Stimulated activated CD8-positive, alpha-beta memory T cell treated with anti-CD3 and anti-CD28 coated beads, Interleukin-4, amount 100 ng/mL, for 24 hours (primary cell): Measurements from ENCODE around the gene NOPCHAP1.
"Not testable (repeated sequence)": the region's sequence is repeated elsewhere in the genome, so short reads cannot be mapped to it uniquely, and the experiment has no call there.

Experiments used
- DNase-seq: peaks from one replicate; pipeline ENCODE4 v3.0.0-alpha.2; 2020; ENCODE audit warnings: low read depth

Gene NOPCHAP1

GRCh38 chr12:104964856-104965205, 21.3 kb upstream of the NOPCHAP1 start:
- no peak for DNase-seq

- no peak for DNase-seq
Observed at GRCh38 chr12:104966677-104967076, 19.4 kb upstream of the NOPCHAP1 start.

GRCh38 chr12:104969343-104969742, 16.8 kb upstream of the NOPCHAP1 start:
- no peak for DNase-seq

- no peak for DNase-seq
Observed at GRCh38 chr12:104971306-104971705, 14.8 kb upstream of the NOPCHAP1 start.

GRCh38 chr12:104973250-104973649, 12.9 kb upstream of the NOPCHAP1 start:
- DNase-seq, result no peak

- no peak for DNase-seq
Observed at GRCh38 chr12:104974626-104975290, 11.4 kb upstream of the NOPCHAP1 start.

GRCh38 chr12:104975587-104976343, 10.4 kb upstream of the NOPCHAP1 start:
- no peak for DNase-seq

- DNase-seq, result no peak
Observed at GRCh38 chr12:104976703-104977102, 9.4 kb upstream of the NOPCHAP1 start.

GRCh38 chr12:104977688-104978087, 8.4 kb upstream of the NOPCHAP1 start:
- not testable (repeated sequence) for DNase-seq

- no peak for DNase-seq
Observed at GRCh38 chr12:104985206-104985605, 910 bp upstream of the NOPCHAP1 start.

- DNase-seq, result no peak
Observed at GRCh38 chr12:104990950-104991349, 4.8 kb downstream of the NOPCHAP1 start.

GRCh38 chr12:104991565-104992128, 5.5 kb downstream of the NOPCHAP1 start:
- DNase-seq, result no peak

- no peak for DNase-seq
Observed at GRCh38 chr12:104994336-104994735, 8.2 kb downstream of the NOPCHAP1 start.

- no peak for DNase-seq
Observed at GRCh38 chr12:104997541-104997940, 11.4 kb downstream of the NOPCHAP1 start.

- no peak for DNase-seq
Observed at GRCh38 chr12:104998423-104999346, 12.6 kb downstream of the NOPCHAP1 start.

- no peak for DNase-seq
Observed at GRCh38 chr12:104999347-104999685, 13.2 kb downstream of the NOPCHAP1 start.

- DNase-seq, result no peak
Observed at GRCh38 chr12:105001476-105001875, 15.4 kb downstream of the NOPCHAP1 start.

GRCh38 chr12:105013892-105014291, 27.8 kb downstream of the NOPCHAP1 start:
- no peak for DNase-seq

- DNase-seq, result no peak
Observed at GRCh38 chr12:105014603-105015002, 28.5 kb downstream of the NOPCHAP1 start.

GRCh38 chr12:105015543-105015942, 29.4 kb downstream of the NOPCHAP1 start:
- no peak for DNase-seq

GRCh38 chr12:105018012-105018411, 31.9 kb downstream of the NOPCHAP1 start:
- no peak for DNase-seq

- DNase-seq, result no peak
Observed at GRCh38 chr12:105018776-105019175, 32.7 kb downstream of the NOPCHAP1 start.
